ENCODE data around the gene ECI1. TPM values are rescaled to one million over a fixed set of nuclear protein-coding genes. Genes with fewer than 3 reads are reported as not detected.

Gene ECI1
- total and polyA plus RNA-seq, 2 experiments from 2014 or later, result 118 to 143 TPM

GRCh38 chr16:2257726-2258125, 6.3 kb upstream of the ECI1 start (continued):
- TF ChIP-seq, protein P1, sequence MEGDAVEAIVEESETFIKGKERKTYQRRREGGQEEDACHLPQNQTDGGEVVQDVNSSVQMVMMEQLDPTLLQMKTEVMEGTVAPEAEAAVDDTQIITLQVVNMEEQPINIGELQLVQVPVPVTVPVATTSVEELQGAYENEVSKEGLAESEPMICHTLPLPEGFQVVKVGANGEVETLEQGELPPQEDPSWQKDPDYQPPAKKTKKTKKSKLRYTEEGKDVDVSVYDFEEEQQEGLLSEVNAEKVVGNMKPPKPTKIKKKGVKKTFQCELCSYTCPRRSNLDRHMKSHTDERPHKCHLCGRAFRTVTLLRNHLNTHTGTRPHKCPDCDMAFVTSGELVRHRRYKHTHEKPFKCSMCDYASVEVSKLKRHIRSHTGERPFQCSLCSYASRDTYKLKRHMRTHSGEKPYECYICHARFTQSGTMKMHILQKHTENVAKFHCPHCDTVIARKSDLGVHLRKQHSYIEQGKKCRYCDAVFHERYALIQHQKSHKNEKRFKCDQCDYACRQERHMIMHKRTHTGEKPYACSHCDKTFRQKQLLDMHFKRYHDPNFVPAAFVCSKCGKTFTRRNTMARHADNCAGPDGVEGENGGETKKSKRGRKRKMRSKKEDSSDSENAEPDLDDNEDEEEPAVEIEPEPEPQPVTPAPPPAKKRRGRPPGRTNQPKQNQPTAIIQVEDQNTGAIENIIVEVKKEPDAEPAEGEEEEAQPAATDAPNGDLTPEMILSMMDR (conservative IDR thresholded peaks at IDR 0.05; ENCODE audit: low read depth in 2 of 2), result no peak
- TF ChIP-seq STAT1 (IDR thresholded peaks at IDR 0.05; ENCODE audit: unreplicated experiment), result no peak
- no peak for TF ChIP-seq EZH2 (IDR thresholded peaks at IDR 0.05; ENCODE audit: low read depth, unreplicated experiment)
- TF ChIP-seq NANOG (IDR thresholded peaks at IDR 0.05; ENCODE audit: borderline replicate concordance), result no peak
- no peak for TF ChIP-seq EZH2phosphoT487 (IDR thresholded peaks at IDR 0.05; ENCODE audit: unreplicated experiment)
- TF ChIP-seq CREB1 (CRISPR knock-in tag; IDR thresholded peaks at IDR 0.05; ENCODE audit: low read depth), result no peak
- TF ChIP-seq REST (IDR thresholded peaks at IDR 0.05; ENCODE audit: unreplicated experiment), result no peak
- no peak for TF ChIP-seq ZNF114 (CRISPR knock-in tag; IDR thresholded peaks at IDR 0.05)

GRCh38 chr16:2256531-2257140, 5.2 kb upstream of the ECI1 start:
- H3K4me3 ChIP-seq, result no peak overlapping the region
- Mint-ChIP-seq H3K36me3 (ENCODE audit: low read depth) (peaks cover 92% of the 10 kb centered on the region), H3K27me3 (ENCODE audit: insufficient read depth, low read depth, poor library complexity) (peaks cover 9% of the 10 kb centered on the region), H3K9me3 (no peaks in the 10 kb centered on the region), H3K27ac (no peak overlapping the region), H3K4me3 (no peak overlapping the region), H3K4me1 (peaks cover 12% of the 10 kb centered on the region)
- H3K79me2 ChIP-seq (replicated peaks; ENCODE audit: insufficient read depth), result peaks cover 49% of the 10 kb centered on the region
- H3K9me2 ChIP-seq (ENCODE audit: insufficient read depth), result no peaks in the 10 kb centered on the region
- 0 out of 2 replicates have a peak, but pooled peaks cover 5% of the 10 kb centered on the region for H3K4me1 ChIP-seq (ENCODE audit: insufficient read depth)
- H3K4me2 ChIP-seq, result no peak overlapping the region
- no peak for ATAC-seq
- H2AFZ ChIP-seq, result no peak overlapping the region
- H3K27me3 ChIP-seq (ENCODE audit: insufficient read depth), result no peaks in the 10 kb centered on the region
- no peak overlapping the region for H3K27ac ChIP-seq (ENCODE audit: low read depth)
- no peak for DNase-seq (ENCODE audit: low spot score)
- peaks cover 54% of the 10 kb centered on the region for H4K20me1 ChIP-seq (replicated peaks; ENCODE audit: insufficient read depth)
- H3K36me3 ChIP-seq (ENCODE audit: insufficient read depth), result peaks cover 72% of the 10 kb centered on the region
- peaks cover 78% of the 10 kb centered on the region for H3F3A ChIP-seq (replicated peaks; ENCODE audit: low read depth)
- TF ChIP-seq STAT1 (IDR thresholded peaks at IDR 0.05; ENCODE audit: unreplicated experiment) (no peak), JUNB (IDR thresholded peaks at IDR 0.05; ENCODE audit: unreplicated experiment) (no peak), ZNF114 (CRISPR knock-in tag; IDR thresholded peaks at IDR 0.05) (no peak), EZH2 (IDR thresholded peaks at IDR 0.05; ENCODE audit: low read depth, unreplicated experiment) (no peak), ZNF331 (CRISPR knock-in tag; IDR thresholded peaks at IDR 0.05; ENCODE audit: low read depth) (no peak)
- TF ChIP-seq, protein P1 (conservative IDR thresholded peaks at IDR 0.05; ENCODE audit: low read depth in 2 of 2), result no peak

Measured in GM23338 (cell line).